Measurements from ENCODE around the gene USP22. TPM values are rescaled to one million over a fixed set of nuclear protein-coding genes. Genes with fewer than 3 reads are reported as not detected.

Gene USP22
- total and polyA plus RNA-seq, 2 of the 8 experiments (the other 6 are each of a cell fraction or from before 2014, with no cell fraction given) = 221 to 316 TPM

GRCh38 chr17:21042458-21043295 lies at the start of gene USP22 (continued):
- TF ChIP-seq, protein P1, sequence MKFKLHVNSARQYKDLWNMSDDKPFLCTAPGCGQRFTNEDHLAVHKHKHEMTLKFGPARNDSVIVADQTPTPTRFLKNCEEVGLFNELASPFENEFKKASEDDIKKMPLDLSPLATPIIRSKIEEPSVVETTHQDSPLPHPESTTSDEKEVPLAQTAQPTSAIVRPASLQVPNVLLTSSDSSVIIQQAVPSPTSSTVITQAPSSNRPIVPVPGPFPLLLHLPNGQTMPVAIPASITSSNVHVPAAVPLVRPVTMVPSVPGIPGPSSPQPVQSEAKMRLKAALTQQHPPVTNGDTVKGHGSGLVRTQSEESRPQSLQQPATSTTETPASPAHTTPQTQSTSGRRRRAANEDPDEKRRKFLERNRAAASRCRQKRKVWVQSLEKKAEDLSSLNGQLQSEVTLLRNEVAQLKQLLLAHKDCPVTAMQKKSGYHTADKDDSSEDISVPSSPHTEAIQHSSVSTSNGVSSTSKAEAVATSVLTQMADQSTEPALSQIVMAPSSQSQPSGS (IDR thresholded peaks at IDR 0.05; ENCODE audit: low read length) = no peak; the same call in 1 of the 2 replicates
- TF ChIP-seq EZH2 (IDR thresholded peaks at IDR 0.05; ENCODE audit: low read depth, low read length, severe bottlenecking) (no peak), TAF1 (IDR thresholded peaks at IDR 0.05; ENCODE audit: low read depth, low read length) (peak; percentile 86), HDAC2 (IDR thresholded peaks at IDR 0.05; ENCODE audit: borderline replicate concordance in 1 of 2, low read depth in 2 of 2, low read length in 2 of 2) (no peak), TAF7 (optimal IDR thresholded peaks at IDR 0.05; ENCODE audit: borderline replicate concordance, low read depth, low read length) (peak; percentile 78), NRF1 (IDR thresholded peaks at IDR 0.05; ENCODE audit: low read depth, low read length) (peak; percentile 39; the same call in 1 of the 2 replicates), RXRA (IDR thresholded peaks at IDR 0.05; ENCODE audit: insufficient read depth, low read depth, low read length) (no peak), CREB1 (IDR thresholded peaks at IDR 0.05) (peak; percentile 46; the same call in 1 of the 2 replicates), HDAC6 (IDR thresholded peaks at IDR 0.05; ENCODE audit: low read depth, low read length) (no peak), TEAD4 (IDR thresholded peaks at IDR 0.05; ENCODE audit: low read depth, low read length) (no peak), CTBP2 (IDR thresholded peaks at IDR 0.05; ENCODE audit: borderline replicate concordance, insufficient read depth, insufficient read length, low read length) (no peak), KDM4A (IDR thresholded peaks at IDR 0.05; ENCODE audit: low read depth, low read length, severe bottlenecking) (peak; percentile 40), BCL11A (IDR thresholded peaks at IDR 0.05; ENCODE audit: low read depth in 2 of 2, low read length in 2 of 2) (no peak), CEBPB (IDR thresholded peaks at IDR 0.05; ENCODE audit: low read depth, low read length) (no peak), MAFK (IDR thresholded peaks at IDR 0.05; ENCODE audit: low read depth, low read length) (no peak)
- TF ChIP-seq, protein P2, sequence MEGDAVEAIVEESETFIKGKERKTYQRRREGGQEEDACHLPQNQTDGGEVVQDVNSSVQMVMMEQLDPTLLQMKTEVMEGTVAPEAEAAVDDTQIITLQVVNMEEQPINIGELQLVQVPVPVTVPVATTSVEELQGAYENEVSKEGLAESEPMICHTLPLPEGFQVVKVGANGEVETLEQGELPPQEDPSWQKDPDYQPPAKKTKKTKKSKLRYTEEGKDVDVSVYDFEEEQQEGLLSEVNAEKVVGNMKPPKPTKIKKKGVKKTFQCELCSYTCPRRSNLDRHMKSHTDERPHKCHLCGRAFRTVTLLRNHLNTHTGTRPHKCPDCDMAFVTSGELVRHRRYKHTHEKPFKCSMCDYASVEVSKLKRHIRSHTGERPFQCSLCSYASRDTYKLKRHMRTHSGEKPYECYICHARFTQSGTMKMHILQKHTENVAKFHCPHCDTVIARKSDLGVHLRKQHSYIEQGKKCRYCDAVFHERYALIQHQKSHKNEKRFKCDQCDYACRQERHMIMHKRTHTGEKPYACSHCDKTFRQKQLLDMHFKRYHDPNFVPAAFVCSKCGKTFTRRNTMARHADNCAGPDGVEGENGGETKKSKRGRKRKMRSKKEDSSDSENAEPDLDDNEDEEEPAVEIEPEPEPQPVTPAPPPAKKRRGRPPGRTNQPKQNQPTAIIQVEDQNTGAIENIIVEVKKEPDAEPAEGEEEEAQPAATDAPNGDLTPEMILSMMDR (IDR thresholded peaks at IDR 0.05; ENCODE audit: control extremely low read depth in 1 of 3, insufficient read depth in 1 of 3, low read depth in 1 of 3, low read length in 3 of 3) = peak in 1 of 3 experiments; percentile 6; a peak in 1 of 4 replicates
- TF ChIP-seq, protein P3, sequence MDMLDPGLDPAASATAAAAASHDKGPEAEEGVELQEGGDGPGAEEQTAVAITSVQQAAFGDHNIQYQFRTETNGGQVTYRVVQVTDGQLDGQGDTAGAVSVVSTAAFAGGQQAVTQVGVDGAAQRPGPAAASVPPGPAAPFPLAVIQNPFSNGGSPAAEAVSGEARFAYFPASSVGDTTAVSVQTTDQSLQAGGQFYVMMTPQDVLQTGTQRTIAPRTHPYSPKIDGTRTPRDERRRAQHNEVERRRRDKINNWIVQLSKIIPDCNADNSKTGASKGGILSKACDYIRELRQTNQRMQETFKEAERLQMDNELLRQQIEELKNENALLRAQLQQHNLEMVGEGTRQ (IDR thresholded peaks at IDR 0.05; ENCODE audit: low read length) = no peak

Data from H1 (cell line).